HepG2 (cell line): ENCODE measurements around the gene UTP4. TPM values are rescaled to one million over a fixed set of nuclear protein-coding genes. Genes with fewer than 3 reads are reported as not detected.

Source experiments
- ATAC-seq: fragments of 200-7000 bp; cut with Tn5 transposase; 3 replicates; pipeline ENCODE4 v1.9.1; 2020; ENCODE audit warnings: mild to moderate bottlenecking, moderate library complexity
- BruUV-seq: library from RNA; stranded (reverse); fragments of 400-500 nt; replicated peaks from 2 replicates; lab custom pipeline; 2021; lab: Mats Ljungman, UMichigan
- CTCF ChIA-PET: fragments of 300-600 bp; formaldehyde crosslinking; extraction: SDS; loops from one replicate; lab custom pipeline; 2021; ENCODE audit warnings: low total read pairs, inconsistent platforms, low intra/inter-chr PET ratio; lab: Yijun Ruan, JAX
- POLR2A ChIA-PET: fragments of 350-600 bp; sonication (Branson Sonifier 250); formaldehyde crosslinking; loops from one replicate; lab custom pipeline; 2020; ENCODE audit warnings: antibody characterized with exemption, inconsistent platforms; lab: Yijun Ruan, JAX
- DNase-seq: peaks from one replicate; pipeline ENCODE4 v3.0.0-alpha.2; 2015; ENCODE audit warnings: low spot score
- FAIRE-seq: peaks from 3 replicates; lab custom pipeline; 2011; peaks lifted over from hg19 to GRCh38; lab: Jason Lieb, UNC
- H2AFZ ChIP-seq: one replicate; pipeline ENCODE4 v1.6.1; 2011; ENCODE audit warnings: low read length, inconsistent platforms
- H3K27ac ChIP-seq: fragments of 300-600 bp; 3 replicates; pipeline ENCODE4 v1.8.0; 2011; ENCODE audit warnings: mixed run types, mild to moderate bottlenecking, mixed read lengths, low read length, inconsistent platforms; ENCODE audit not compliant: insufficient read depth; ENCODE audit errors: extremely low read length
- H3K27me3 ChIP-seq, 2 experiments: fragments of 200-600 bp in 1 of 2; 2 replicates in 1 of 2; 3 replicates in 1 of 2; pipeline versions ENCODE4 v1.6.0 to v1.8.0; 2011; ENCODE audit warnings: low read length in 2 of 2, mild to moderate bottlenecking in 2 of 2, moderate library complexity in 2 of 2, inconsistent platforms in 1 of 2; ENCODE audit not compliant: insufficient read depth in 2 of 2, control insufficient read depth in 1 of 2
- H3K36me3 ChIP-seq, 2 experiments: fragments of 200-600 bp in 1 of 2; replicated peaks in 1 of 2; 2 replicates in 1 of 2; 3 replicates in 1 of 2; pipeline versions ENCODE4 v1.5.1 to v1.8.0; 2011; ENCODE audit warnings: low read length in 2 of 2, inconsistent platforms in 1 of 2; ENCODE audit not compliant: insufficient read depth in 2 of 2, control insufficient read depth in 1 of 2
- H3K4me1 ChIP-seq: 2 replicates; pipeline ENCODE4 v1.5.1; 2012; ENCODE audit warnings: low read length, inconsistent platforms; ENCODE audit not compliant: insufficient read depth
- H3K4me2 ChIP-seq: 2 replicates; pipeline ENCODE4 v1.6.0; 2011; ENCODE audit warnings: low read depth, low read length, inconsistent platforms
- H3K4me3 ChIP-seq, 3 experiments: fragments of 200-600 bp in 1 of 3; sonication (generic), shearing (Covaris generic) in 1 of 3; replicated peaks in 1 of 3; 2 replicates each; pipeline ENCODE4 v1.5.1; 2011 to 2016; ENCODE audit warnings: low read length in 3 of 3, inconsistent platforms in 2 of 3, low read depth in 2 of 3, mild to moderate bottlenecking in 2 of 3, control low read depth in 1 of 3, mixed read lengths in 1 of 3; ENCODE audit not compliant: insufficient read depth in 1 of 3
- H3K79me2 ChIP-seq: one replicate; pipeline ENCODE4 v1.6.1; 2011; ENCODE audit warnings: low read length, inconsistent platforms; ENCODE audit not compliant: insufficient read depth
- H3K9ac ChIP-seq: 2 replicates; pipeline ENCODE4 v1.6.0; 2011; ENCODE audit warnings: mild to moderate bottlenecking, low read depth, low read length, inconsistent platforms; ENCODE audit not compliant: insufficient read depth
- H3K9me3 ChIP-seq: 2 replicates; pipeline ENCODE4 v1.5.1; 2012; ENCODE audit warnings: mild to moderate bottlenecking, low read length
- H4K20me1 ChIP-seq: 2 replicates; pipeline ENCODE4 v1.6.0; 2011; ENCODE audit warnings: inconsistent platforms, mild to moderate bottlenecking, low read length, moderate library complexity; ENCODE audit not compliant: insufficient read depth
- KAT8 ChIP-seq: IDR thresholded peaks from 2 replicates; pipeline ENCODE4 v1.6.1; 2016; ENCODE audit warnings: missing genetic modification reagents, missing compliant biosample characterization
- KLF15 ChIP-seq: sonication (generic); formaldehyde crosslinking; IDR thresholded peaks from 2 replicates; pipeline ENCODE4 v1.8.1; 2023; ENCODE audit warnings: borderline replicate concordance, mild to moderate bottlenecking, inconsistent platforms, missing genetic modification reagents, mixed read lengths
- NAIF1 ChIP-seq: sonication (generic); formaldehyde crosslinking; IDR thresholded peaks from 2 replicates; pipeline ENCODE4 v1.5.0; 2020; ENCODE audit warnings: mild to moderate bottlenecking, missing genetic modification reagents, borderline replicate concordance
- NFE2 ChIP-seq: sonication (generic); formaldehyde crosslinking; IDR thresholded peaks from 2 replicates; pipeline ENCODE4 v1.4.0; 2020; ENCODE audit warnings: missing genetic modification reagents
- NR2C2 ChIP-seq: sonication (generic); formaldehyde crosslinking; IDR thresholded peaks from 2 replicates; pipeline ENCODE4 v1.4.0; 2020; ENCODE audit warnings: missing genetic modification reagents, mild to moderate bottlenecking, moderate library complexity, borderline replicate concordance
- POLR2A ChIP-seq, 2 experiments: IDR thresholded peaks; 2 replicates each; pipeline ENCODE4 v1.6.1; 2011; ENCODE audit warnings: low read depth in 2 of 2, low read length in 2 of 2, mild to moderate bottlenecking in 1 of 2, moderate library complexity in 1 of 2; ENCODE audit not compliant: insufficient read depth in 1 of 2
- REL ChIP-seq: sonication (generic); formaldehyde crosslinking; conservative IDR thresholded peaks from 2 replicates; pipeline ENCODE4 v1.8.0; 2022; ENCODE audit warnings: mild to moderate bottlenecking, missing genetic modification reagents, moderate library complexity
- SKI ChIP-seq: fragments of 450-650 bp; IDR thresholded peaks from one replicate; pipeline ENCODE4 v1.6.1; 2018; ENCODE audit warnings: mild to moderate bottlenecking; ENCODE audit not compliant: partially characterized antibody
- TCF7 ChIP-seq: sonication (generic); IDR thresholded peaks from 2 replicates; pipeline ENCODE4 v1.6.1; 2016; ENCODE audit warnings: antibody characterized with exemption, low read depth
- ZBTB14 ChIP-seq: sonication (generic); formaldehyde crosslinking; IDR thresholded peaks from 2 replicates; pipeline ENCODE4 v1.4.0; 2020; ENCODE audit warnings: missing genetic modification reagents
- ZNF101 ChIP-seq: sonication (generic); formaldehyde crosslinking; IDR thresholded peaks from 2 replicates; pipeline ENCODE4 v1.4.0; 2020; ENCODE audit warnings: mild to moderate bottlenecking, low read depth, missing genetic modification reagents, borderline replicate concordance
- ZNF354B ChIP-seq: sonication (generic); formaldehyde crosslinking; IDR thresholded peaks from 2 replicates; pipeline ENCODE4 v1.8.0; 2022; ENCODE audit warnings: mild to moderate bottlenecking, missing genetic modification reagents
- ZNF430 ChIP-seq: sonication (generic); formaldehyde crosslinking; IDR thresholded peaks from 2 replicates; pipeline ENCODE4 v1.9.0; 2021; ENCODE audit warnings: mild to moderate bottlenecking, missing genetic modification reagents
- ZNF737 ChIP-seq: sonication (generic); formaldehyde crosslinking; IDR thresholded peaks from 2 replicates; pipeline ENCODE4 v1.5.0; 2020; ENCODE audit warnings: missing genetic modification reagents, mild to moderate bottlenecking, borderline replicate concordance
- ZNF768 ChIP-seq: sonication (generic); formaldehyde crosslinking; IDR thresholded peaks from 2 replicates; pipeline ENCODE4 v1.4.0; 2020; ENCODE audit warnings: missing genetic modification reagents
- ZSCAN30 ChIP-seq: sonication (generic); formaldehyde crosslinking; IDR thresholded peaks from 2 replicates; pipeline ENCODE4 v1.5.0; 2020; ENCODE audit warnings: mild to moderate bottlenecking, missing genetic modification reagents
- WGBS: methylation state at CpG from one replicate; pipeline ENCODE4 v1.1.6; 2017; ENCODE audit warnings: low lambda C conversion rate; 5-methylcytosine and 5-hydroxymethylcytosine counted together
- in situ Hi-C: cut with HindIII; loops from 2 replicates; pipeline ENCODE4 v1.10.0; 2017; ENCODE audit warnings: low pct_unique_long_range_greater_than_20kb; ENCODE audit not compliant: extremely low pct_ligation_motif_present
- intact Hi-C: fragments of 100-400 bp; cut with micrococcal nuclease; formaldehyde crosslinking; loops from one replicate; pipeline ENCODE4 v1.10.0; 2022; ENCODE audit not compliant: unreplicated experiment
- polyA plus RNA-seq, 8 experiments: library from polyadenylated mRNA; depleted of rRNA in 3 of 8; stranded (reverse) in 7 of 8; unstranded in 1 of 8; fragments of >200 nt; fragmentation: Illumina TruSeq in 4 of 8; extraction: Trizol in 4 of 8; gene quantifications; 2 replicates each; pipeline versions ENCODE4 v1.2.1 to v1.2.3, GENCODE V29; 2011 to 2016; ENCODE audit warnings: low read depth in 4 of 8, missing spikeins in 1 of 8, mixed read lengths in 1 of 8; ENCODE audit not compliant: insufficient read depth in 1 of 8
- total RNA-seq, 5 experiments: library from RNA; depleted of rRNA; stranded (reverse); fragments of >200 nt; fragmentation: Illumina TruSeq; extraction: Trizol; gene quantifications; 2 replicates each; pipeline ENCODE4 v1.2.3, GENCODE V29; 2016; ENCODE audit warnings: low read depth in 1 of 5
- TF ChIP-seq, protein P1 (sequence below): sonication (generic); formaldehyde crosslinking; IDR thresholded peaks from 2 replicates; pipeline ENCODE4 v1.4.0; 2020; ENCODE audit warnings: low read depth, missing genetic modification reagents
- TF ChIP-seq, protein P2 (sequence below): sonication (generic); formaldehyde crosslinking; IDR thresholded peaks from 2 replicates; pipeline ENCODE4 v1.4.0; 2020; ENCODE audit warnings: missing genetic modification reagents, borderline replicate concordance

Gene UTP4
- total and polyA plus RNA-seq, 2 of the 13 experiments (the other 11 are each of a cell fraction or from before 2014, with no cell fraction given), result 30.0 to 85.8 TPM

DNA sequence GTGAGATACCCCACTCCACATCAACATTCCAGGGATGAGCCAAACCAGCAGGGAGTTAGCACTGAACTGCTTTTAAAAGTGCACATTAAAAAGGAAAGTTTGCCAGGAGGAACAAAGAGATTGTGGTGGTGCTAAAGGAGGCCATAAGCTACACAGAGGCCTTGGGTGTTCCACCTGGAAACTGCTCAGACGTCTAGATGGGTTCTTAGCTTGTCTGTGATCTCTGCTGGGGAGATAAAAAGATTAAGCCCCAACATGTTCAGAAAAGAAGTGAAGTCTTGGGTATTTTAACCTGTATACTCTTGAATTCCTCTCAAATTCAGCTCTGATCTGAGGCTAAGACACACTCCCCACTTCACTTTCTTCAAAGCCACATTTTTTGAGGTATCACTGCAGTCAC lies 16.6 kb upstream of the UTP4 start:
- H3K36me3 ChIP-seq, result peaks cover 16 to 40% of the 10 kb centered on the region in 2 experiments
- H2AFZ ChIP-seq, result no peak overlapping the region
- no peak overlapping the region for H3K4me3 ChIP-seq
- intact Hi-C loops, result no loop called here
- ChIA-PET CTCF (no interaction called here), POLR2A (no interaction called here)
- no peaks in the 10 kb centered on the region for H3K9me3 ChIP-seq
- H3K4me1 ChIP-seq, result 0 out of 2 replicates have a peak, but pooled peaks cover 5% of the 10 kb centered on the region
- no peak overlapping the region for H3K4me2 ChIP-seq
- H3K27me3 ChIP-seq, result no peaks in the 10 kb centered on the region
- TF ChIP-seq ZNF354B (CRISPR knock-in tag), result no peak
- TF ChIP-seq ZBTB14 (CRISPR knock-in tag), result no peak
- no peak for TF ChIP-seq ZNF737 (CRISPR knock-in tag)
- TF ChIP-seq NFE2 (CRISPR knock-in tag), result no peak
- TF ChIP-seq ZSCAN30 (CRISPR knock-in tag), result no peak
- TF ChIP-seq NAIF1, result no peak
- TF ChIP-seq, protein P1, sequence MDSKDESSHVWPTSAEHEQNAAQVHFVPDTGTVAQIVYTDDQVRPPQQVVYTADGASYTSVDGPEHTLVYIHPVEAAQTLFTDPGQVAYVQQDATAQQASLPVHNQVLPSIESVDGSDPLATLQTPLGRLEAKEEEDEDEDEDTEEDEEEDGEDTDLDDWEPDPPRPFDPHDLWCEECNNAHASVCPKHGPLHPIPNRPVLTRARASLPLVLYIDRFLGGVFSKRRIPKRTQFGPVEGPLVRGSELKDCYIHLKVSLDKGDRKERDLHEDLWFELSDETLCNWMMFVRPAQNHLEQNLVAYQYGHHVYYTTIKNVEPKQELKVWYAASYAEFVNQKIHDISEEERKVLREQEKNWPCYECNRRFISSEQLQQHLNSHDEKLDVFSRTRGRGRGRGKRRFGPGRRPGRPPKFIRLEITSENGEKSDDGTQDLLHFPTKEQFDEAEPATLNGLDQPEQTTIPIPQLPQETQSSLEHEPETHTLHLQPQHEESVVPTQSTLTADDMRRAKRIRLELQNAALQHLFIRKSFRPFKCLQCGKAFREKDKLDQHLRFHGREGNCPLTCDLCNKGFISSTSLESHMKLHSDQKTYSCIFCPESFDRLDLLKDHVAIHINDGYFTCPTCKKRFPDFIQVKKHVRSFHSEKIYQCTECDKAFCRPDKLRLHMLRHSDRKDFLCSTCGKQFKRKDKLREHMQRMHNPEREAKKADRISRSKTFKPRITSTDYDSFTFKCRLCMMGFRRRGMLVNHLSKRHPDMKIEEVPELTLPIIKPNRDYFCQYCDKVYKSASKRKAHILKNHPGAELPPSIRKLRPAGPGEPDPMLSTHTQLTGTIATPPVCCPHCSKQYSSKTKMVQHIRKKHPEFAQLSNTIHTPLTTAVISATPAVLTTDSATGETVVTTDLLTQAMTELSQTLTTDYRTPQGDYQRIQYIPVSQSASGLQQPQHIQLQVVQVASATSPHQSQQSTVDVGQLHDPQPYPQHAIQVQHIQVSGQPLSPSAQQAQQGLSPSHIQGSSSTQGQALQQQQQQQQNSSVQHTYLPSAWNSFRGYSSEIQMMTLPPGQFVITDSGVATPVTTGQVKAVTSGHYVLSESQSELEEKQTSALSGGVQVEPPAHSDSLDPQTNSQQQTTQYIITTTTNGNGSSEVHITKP (CRISPR knock-in tag), result no peak
- no peak for TF ChIP-seq POLR2A (IDR thresholded peaks at IDR 0.05; ENCODE audit: insufficient read depth in 1 of 2, low read depth in 2 of 2, low read length in 2 of 2)
- TF ChIP-seq KAT8 (CRISPR knock-in tag), result no peak
- TF ChIP-seq NR2C2 (CRISPR knock-in tag), result no peak
- no peak for TF ChIP-seq ZNF101 (CRISPR knock-in tag)
- no peak for TF ChIP-seq KLF15
- no peak for TF ChIP-seq TCF7
- TF ChIP-seq, protein P2, sequence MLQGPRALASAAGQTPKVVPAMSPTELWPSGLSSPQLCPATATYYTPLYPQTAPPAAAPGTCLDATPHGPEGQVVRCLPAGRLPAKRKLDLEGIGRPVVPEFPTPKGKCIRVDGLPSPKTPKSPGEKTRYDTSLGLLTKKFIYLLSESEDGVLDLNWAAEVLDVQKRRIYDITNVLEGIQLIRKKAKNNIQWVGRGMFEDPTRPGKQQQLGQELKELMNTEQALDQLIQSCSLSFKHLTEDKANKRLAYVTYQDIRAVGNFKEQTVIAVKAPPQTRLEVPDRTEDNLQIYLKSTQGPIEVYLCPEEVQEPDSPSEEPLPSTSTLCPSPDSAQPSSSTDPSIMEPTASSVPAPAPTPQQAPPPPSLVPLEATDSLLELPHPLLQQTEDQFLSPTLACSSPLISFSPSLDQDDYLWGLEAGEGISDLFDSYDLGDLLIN (CRISPR knock-in tag), result no peak
- TF ChIP-seq ZNF768 (CRISPR knock-in tag), result no peak
- TF ChIP-seq REL (CRISPR knock-in tag), result no peak
- TF ChIP-seq ZNF430 (CRISPR knock-in tag), result no peak
- TF ChIP-seq SKI, result no peak
- in situ Hi-C loops, result loop anchor here (25.0 kb wide), 1 partner anchor 404 kb away; no protein-coding TSS in a partner anchor
- H3K9ac ChIP-seq, result no peak overlapping the region
- no peak overlapping the region for H3K27ac ChIP-seq
- ATAC-seq, result no peak
- H4K20me1 ChIP-seq, result no peaks in the 10 kb centered on the region
- BruUV-seq, result no TSS peak
- no peak for DNase-seq
- WGBS, result 92% methylated on average over 1 of the region's 1 CpG
- FAIRE-seq, result no peak
- H3K79me2 ChIP-seq, result no peaks in the 10 kb centered on the region
